Measurements from ENCODE around the gene GAL.

DNA sequence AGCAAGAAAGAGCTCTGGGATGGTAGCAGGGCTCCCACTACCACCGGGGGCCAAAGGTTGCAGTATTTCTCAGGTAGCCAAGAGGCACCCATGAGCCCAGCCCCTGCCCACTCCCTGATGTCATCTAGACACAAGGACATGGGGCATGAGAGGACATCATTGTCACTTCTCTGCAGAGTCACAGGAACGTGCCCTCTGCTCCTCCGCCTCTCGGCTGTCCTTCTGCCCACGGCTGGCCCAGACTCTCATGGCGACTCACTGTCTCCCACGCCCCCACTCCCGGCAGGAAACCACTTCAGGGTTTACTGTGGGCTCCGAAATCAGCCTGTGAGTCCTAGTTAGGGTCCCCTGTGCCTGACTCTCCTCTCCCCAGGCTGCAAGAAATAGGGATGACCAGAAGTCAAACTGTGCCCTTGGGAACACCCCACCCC, 1.8 kb upstream of the GAL start:
- TF ChIP-seq POLR2AphosphoS5 (IDR thresholded peaks at IDR 0.05): no peak
- TF ChIP-seq, protein P1, sequence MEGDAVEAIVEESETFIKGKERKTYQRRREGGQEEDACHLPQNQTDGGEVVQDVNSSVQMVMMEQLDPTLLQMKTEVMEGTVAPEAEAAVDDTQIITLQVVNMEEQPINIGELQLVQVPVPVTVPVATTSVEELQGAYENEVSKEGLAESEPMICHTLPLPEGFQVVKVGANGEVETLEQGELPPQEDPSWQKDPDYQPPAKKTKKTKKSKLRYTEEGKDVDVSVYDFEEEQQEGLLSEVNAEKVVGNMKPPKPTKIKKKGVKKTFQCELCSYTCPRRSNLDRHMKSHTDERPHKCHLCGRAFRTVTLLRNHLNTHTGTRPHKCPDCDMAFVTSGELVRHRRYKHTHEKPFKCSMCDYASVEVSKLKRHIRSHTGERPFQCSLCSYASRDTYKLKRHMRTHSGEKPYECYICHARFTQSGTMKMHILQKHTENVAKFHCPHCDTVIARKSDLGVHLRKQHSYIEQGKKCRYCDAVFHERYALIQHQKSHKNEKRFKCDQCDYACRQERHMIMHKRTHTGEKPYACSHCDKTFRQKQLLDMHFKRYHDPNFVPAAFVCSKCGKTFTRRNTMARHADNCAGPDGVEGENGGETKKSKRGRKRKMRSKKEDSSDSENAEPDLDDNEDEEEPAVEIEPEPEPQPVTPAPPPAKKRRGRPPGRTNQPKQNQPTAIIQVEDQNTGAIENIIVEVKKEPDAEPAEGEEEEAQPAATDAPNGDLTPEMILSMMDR (IDR thresholded peaks at IDR 0.05): no peak

Data from transverse colon (tissue), 4 donors.